PC-9 (cell line): Measurements from ENCODE around the gene CERCAM. TPM values are rescaled to one million over a fixed set of nuclear protein-coding genes. Genes with fewer than 3 reads are reported as not detected.
"Not testable (repeated sequence)": the region's sequence is repeated elsewhere in the genome, so short reads cannot be mapped to it uniquely, and the experiment has no call there.

Experiments used
- BruUV-seq: library from RNA; stranded (reverse); fragments of 400-500 nt; replicated peaks from 2 replicates; lab custom pipeline; 2021; lab: Mats Ljungman, UMichigan
- CTCF ChIA-PET: fragments of 300-600 bp; sonication (Branson Sonifier 250); formaldehyde crosslinking; loops from one replicate; lab custom pipeline; 2022; ENCODE audit warnings: antibody characterized with exemption; lab: Charles Lee
- POLR2A ChIA-PET: fragments of 300-600 bp; sonication (Branson Sonifier 250); formaldehyde crosslinking; loops from one replicate; lab custom pipeline; 2022; ENCODE audit warnings: antibody characterized with exemption; ENCODE audit not compliant: unreplicated experiment; lab: Charles Lee
- DNase-seq, 2 experiments: peaks; one replicate each; pipeline versions ENCODE4 v3.0.0 to v3.0.0-alpha.2; 2015 to 2022; ENCODE audit warnings: mixed read lengths in 1 of 2
- H2AFZ ChIP-seq: fragments of 200-600 bp; sonication (generic); 2 replicates; pipeline ENCODE4 v1.8.1; 2017; ENCODE audit warnings: antibody characterized with exemption
- H3F3A ChIP-seq: fragments of 200-600 bp; sonication (generic); 2 replicates; pipeline ENCODE4 v1.8.1; 2017; ENCODE audit warnings: antibody characterized with exemption, mild to moderate bottlenecking, low read depth; ENCODE audit not compliant: insufficient read depth
- H3K27ac ChIP-seq: fragments of 200-600 bp; sonication (generic); 2 replicates; pipeline ENCODE4 v1.6.1; 2016; ENCODE audit warnings: mixed run types
- H3K27me3 ChIP-seq: fragments of 200-600 bp; sonication (generic); 2 replicates; pipeline ENCODE4 v1.6.1; 2016; ENCODE audit warnings: low read depth, mixed run types; ENCODE audit not compliant: insufficient read depth
- H3K36me3 ChIP-seq: fragments of 200-600 bp; sonication (generic); 2 replicates; pipeline ENCODE4 v1.6.1; 2016; ENCODE audit warnings: low read depth, mixed run types
- H3K4me1 ChIP-seq: fragments of 200-600 bp; sonication (generic); replicated peaks from 2 replicates; pipeline ENCODE4 v1.6.1; 2016; ENCODE audit warnings: mixed run types; ENCODE audit not compliant: insufficient read depth
- H3K4me2 ChIP-seq: fragments of 200-600 bp; sonication (generic); 2 replicates; pipeline ENCODE4 v1.6.1; 2017; ENCODE audit warnings: mixed run types
- H3K4me3 ChIP-seq: fragments of 200-600 bp; sonication (generic); 2 replicates; pipeline ENCODE4 v1.6.1; 2016; ENCODE audit warnings: mixed run types
- H3K79me2 ChIP-seq: fragments of 200-600 bp; sonication (generic); 2 replicates; pipeline ENCODE4 v1.6.1; 2017; ENCODE audit warnings: low read depth, mixed run types
- H3K9me2 ChIP-seq: fragments of 200-600 bp; sonication (generic); 2 replicates; pipeline ENCODE4 v1.8.1; 2017; ENCODE audit warnings: mild to moderate bottlenecking; ENCODE audit not compliant: insufficient read depth
- H3K9me3 ChIP-seq: fragments of 200-600 bp; sonication (generic); 2 replicates; pipeline ENCODE4 v1.8.1; 2016; ENCODE audit warnings: low read depth; ENCODE audit not compliant: insufficient read depth
- H4K20me1 ChIP-seq: fragments of 200-600 bp; sonication (generic); 2 replicates; pipeline ENCODE4 v1.8.1; 2017; ENCODE audit not compliant: insufficient read depth
- CTCF ChIP-seq: fragments of 200-600 bp; sonication (generic); conservative IDR thresholded peaks from 2 replicates; pipeline ENCODE4 v1.6.1; 2017; ENCODE audit warnings: mixed run types, antibody characterized with exemption, mild to moderate bottlenecking, moderate library complexity
- EZH2 ChIP-seq: fragments of 200-600 bp; sonication (generic); IDR thresholded peaks from 2 replicates; pipeline ENCODE4 v1.8.0; 2017; ENCODE audit warnings: antibody characterized with exemption, low read depth
- intact Hi-C: fragments of 100-400 bp; cut with micrococcal nuclease; formaldehyde crosslinking; loops from one replicate; pipeline ENCODE4 v1.10.0; 2022; ENCODE audit not compliant: unreplicated experiment
- total RNA-seq: library from RNA; stranded (reverse); gene quantifications from 2 replicates; pipeline ENCODE4 v1.2.3, GENCODE V29; 2021

CERCAM gene
- total RNA-seq, 1 experiment from 2014 or later = 87.2 TPM

DNA sequence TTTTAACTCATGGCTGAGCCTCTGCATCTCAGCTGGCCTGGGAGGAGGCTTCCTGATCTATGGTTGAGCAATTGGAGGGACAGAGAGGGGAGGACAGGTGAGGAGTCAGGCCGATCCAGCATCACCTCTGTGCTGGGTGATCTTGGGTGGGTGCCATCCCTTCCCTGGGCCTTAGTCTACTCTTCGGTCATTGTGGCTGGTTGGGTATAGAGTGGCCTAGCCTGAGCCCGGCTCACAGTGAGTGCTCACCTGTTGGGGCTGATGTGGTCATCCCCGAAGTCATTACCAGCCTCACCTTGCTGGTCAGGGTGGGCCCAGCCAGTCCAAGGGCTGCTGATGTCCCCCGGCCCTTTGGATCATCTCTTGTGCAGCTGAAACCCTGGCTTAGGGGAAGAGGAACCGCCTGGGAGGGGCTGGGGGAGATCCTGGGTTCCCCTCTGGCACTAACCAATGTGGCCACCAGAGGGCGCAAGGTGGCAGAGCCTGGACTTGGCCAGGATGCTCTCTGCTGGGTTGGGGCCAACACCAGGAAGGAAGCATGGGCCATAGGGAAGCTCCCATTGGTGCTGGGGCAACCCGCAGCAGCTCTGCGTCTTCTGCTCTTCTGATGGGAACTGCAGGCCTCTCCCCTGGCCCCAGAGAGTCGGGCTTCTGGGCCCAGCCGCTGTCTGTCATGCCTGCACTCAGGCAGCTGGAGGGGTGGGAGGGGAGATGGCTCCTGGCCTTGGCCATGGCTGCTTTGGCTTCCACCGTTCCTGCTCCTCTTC lies 17.9 kb downstream of the CERCAM start:
- Histone ChIP-seq H3K9me2 (no peaks in the 10 kb centered on the region), H3K27me3 (no peaks in the 10 kb centered on the region), H3K4me1 (no peaks in the 10 kb centered on the region), H3F3A (peaks cover 3% of the 10 kb centered on the region; the same call in 1 of the 2 replicates), H4K20me1 (no peaks in the 10 kb centered on the region), H3K4me3 (no peak overlapping the region), H3K79me2 (no peaks in the 10 kb centered on the region), H3K9me3 (no peaks in the 10 kb centered on the region), H3K4me2 (no peak overlapping the region), H3K27ac (no peak overlapping the region), H2AFZ (no peak overlapping the region), H3K36me3 (no peaks in the 10 kb centered on the region)
- intact Hi-C loops = no loop called here
- POLR2A ChIA-PET = interaction anchor here (0.6 kb wide), 1 partner anchor 117 kb away, joined by 3 read pairs; no protein-coding TSS in a partner anchor
- TF ChIP-seq CTCF = peak; percentile 93
- TF ChIP-seq EZH2 = no peak
- BruUV-seq = no TSS peak
- peak; percentile 51 to 83 for DNase-seq
- CTCF ChIA-PET = interaction anchor here (0.5 to 1.5 kb wide), 11 partner anchors 9 to 426 kb away, joined by 3 to 12 read pairs (median 3); partner anchors contain the start of genes CERCAM and ENDOG

DNA sequence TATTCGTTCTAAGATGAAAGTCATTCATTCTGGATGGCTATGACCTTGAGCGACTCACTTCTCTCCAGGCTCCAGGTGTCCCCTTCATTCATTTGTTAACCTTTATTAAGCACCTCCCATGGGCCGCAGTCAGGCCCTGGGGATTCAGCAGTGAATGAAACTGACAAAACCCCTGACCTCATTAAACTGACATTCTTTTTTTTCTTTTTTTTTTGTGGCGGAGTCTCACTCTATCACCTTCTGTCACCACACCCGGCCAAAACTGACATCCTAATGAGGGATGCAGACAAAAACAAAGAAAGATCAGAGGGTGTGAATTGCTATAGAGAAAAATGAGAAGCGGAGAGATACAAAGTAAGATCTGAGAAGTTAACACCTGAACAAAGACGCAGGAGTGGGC lies 18.6 kb downstream of the CERCAM start:
- Histone ChIP-seq H3K79me2 (no peaks in the 10 kb centered on the region), H3K9me3 (no peaks in the 10 kb centered on the region), H4K20me1 (no peaks in the 10 kb centered on the region), H2AFZ (no peak overlapping the region), H3K4me3 (no peak overlapping the region), H3K36me3 (no peaks in the 10 kb centered on the region), H3K27ac (no peak overlapping the region), H3K27me3 (no peaks in the 10 kb centered on the region), H3K4me2 (no peak overlapping the region), H3K4me1 (no peaks in the 10 kb centered on the region), H3K9me2 (no peaks in the 10 kb centered on the region), H3F3A (peaks cover 3% of the 10 kb centered on the region; the same call in 1 of the 2 replicates)
- DNase-seq = no peak
- ChIA-PET CTCF (interaction anchor here (0.6 to 1.5 kb wide), 6 partner anchors 8 to 77 kb away, joined by 3 to 12 read pairs (median 3); partner anchors contain the start of gene CERCAM), POLR2A (no interaction called here)
- TF ChIP-seq CTCF = no peak
- no TSS peak for BruUV-seq
- intact Hi-C loops = no loop called here

GRCh38 chr9:128442150-128442549 lies 21.5 kb downstream of the CERCAM start:
- Histone ChIP-seq H2AFZ (no peak overlapping the region), H3K4me3 (no peak overlapping the region), H3K79me2 (no peaks in the 10 kb centered on the region), H3K9me2 (no peaks in the 10 kb centered on the region), H3K27ac (no peak overlapping the region), H3K36me3 (no peaks in the 10 kb centered on the region), H4K20me1 (no peaks in the 10 kb centered on the region), H3K4me2 (no peak overlapping the region), H3K4me1 (no peaks in the 10 kb centered on the region), H3K27me3 (no peaks in the 10 kb centered on the region), H3K9me3 (no peaks in the 10 kb centered on the region), H3F3A (peaks cover 3% of the 10 kb centered on the region; the same call in 1 of the 2 replicates)
- DNase-seq = no peak
- POLR2A ChIA-PET = no interaction called here
- no TSS peak for BruUV-seq
- CTCF ChIA-PET = no interaction called here
- intact Hi-C loops = no loop called here
- no peak for TF ChIP-seq CTCF
- TF ChIP-seq EZH2 = no peak

DNA sequence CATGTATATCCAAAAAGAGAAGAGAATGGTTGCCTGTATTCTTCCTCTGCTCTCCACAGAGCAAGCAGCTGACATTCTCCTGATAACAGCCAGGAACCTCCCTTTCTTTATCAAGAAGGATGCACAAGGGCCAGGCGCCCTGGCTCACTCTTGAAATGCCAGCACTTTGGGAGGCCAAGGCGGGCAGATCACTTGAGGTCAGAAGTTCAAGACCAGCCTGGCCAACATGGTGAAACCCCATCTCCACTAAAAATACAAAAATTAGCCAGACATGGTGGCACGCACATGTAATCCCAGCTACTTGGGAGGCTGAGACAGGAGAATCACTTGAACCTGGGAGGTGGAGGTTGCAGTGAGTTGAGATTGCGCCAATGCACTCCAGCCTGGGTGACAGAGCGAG lies 25.8 kb downstream of the CERCAM start:
- H3K4me3 ChIP-seq, H3K27ac ChIP-seq, H3K27me3 ChIP-seq, DNase-seq, H3K9me3 ChIP-seq, H3K4me1 ChIP-seq, H3K36me3 ChIP-seq, H3K9me2 ChIP-seq, H2AFZ ChIP-seq, H3K4me2 ChIP-seq, BruUV-seq, H3F3A ChIP-seq, intact Hi-C loops, H3K79me2 ChIP-seq, H4K20me1 ChIP-seq: not testable (repeated sequence)
- CTCF ChIA-PET = interaction anchor here (1.4 kb wide), 1 partner anchor 8 kb away, joined by 3 read pairs; no protein-coding TSS in a partner anchor
- POLR2A ChIA-PET = interaction anchor here (0.6 to 0.7 kb wide), 2 partner anchors 12 to 142 kb away, joined by 3 to 5 read pairs; no protein-coding TSS in a partner anchor
